Left lung (tissue), 10 donors: ENCODE results near the gene KCNAB2. TPM values are rescaled to one million over a fixed set of nuclear protein-coding genes. Genes with fewer than 3 reads are reported as not detected.

Experiments
- ATAC-seq: fragments of 200-7000 bp; cut with Tn5 transposase; one replicate; pipeline ENCODE4 v1.9.1; 2020; ENCODE audit warnings: moderate library complexity
- DNase-seq, 4 donors: peaks; one replicate each; pipeline ENCODE4 v3.0.0-alpha.2; 2013 to 2020
- H3K27ac ChIP-seq, 2 donors: fragments of 200-600 bp; sonication (generic) in 1 of 2; one replicate each; pipeline versions ENCODE4 v1.5.0 to v1.8.0; 2020 to 2021
- H3K27me3 ChIP-seq, 2 donors: fragments of 200-600 bp; sonication (generic) in 1 of 2; one replicate each; pipeline versions ENCODE4 v1.5.0 to v1.8.0; 2020 to 2021
- H3K36me3 ChIP-seq, 2 donors: fragments of 200-600 bp; sonication (generic) in 1 of 2; one replicate each; pipeline versions ENCODE4 v1.5.0 to v1.8.0; 2020 to 2021
- H3K4me1 ChIP-seq, 2 donors: fragments of 200-600 bp; one replicate each; pipeline ENCODE4 v1.8.0; 2021
- H3K4me3 ChIP-seq, 2 donors: fragments of 200-600 bp; sonication (generic) in 1 of 2; one replicate each; pipeline versions ENCODE4 v1.5.0 to v1.8.0; 2020 to 2021; ENCODE audit warnings: mild to moderate bottlenecking in 1 of 2
- H3K9me3 ChIP-seq, 2 donors: fragments of 200-600 bp; sonication (generic) in 1 of 2; one replicate each; pipeline versions ENCODE4 v1.5.0 to v1.8.0; 2020 to 2021
- intact Hi-C, 2 donors: fragments of 100-400 bp; cut with DNase I; formaldehyde crosslinking; loops; one replicate each; pipeline versions ENCODE4 v1.11.2 to v1.14.2; 2022
- polyA plus RNA-seq, 6 donors: library from polyadenylated mRNA; unstranded; fragments of 120-200 nt; gene quantifications; one replicate each; pipeline ENCODE4 v1.2.1, GENCODE V29; 2013; ENCODE audit not compliant: insufficient read length in 6 of 6
- total RNA-seq, 2 donors: library from RNA; stranded (reverse); fragmentation: NEBNext Ultra II Directional; extraction: Animal tissue kit (Norgen Biotek cat#: 25700); gene quantifications; one replicate each; pipeline ENCODE4 v1.2.1, GENCODE V29; 2021
- TF ChIP-seq, protein P1 (sequence below), 2 donors: fragments of 200-600 bp; sonication (generic) in 1 of 2; IDR thresholded peaks; one replicate each; pipeline versions ENCODE4 v1.5.0 to v1.8.0; 2021; ENCODE audit warnings: antibody characterized with exemption in 2 of 2
- donor health status: DM: no; HTN: yes; CAD: no.
- donor health status: DM: no; HTN: no; CAD: no.

The KCNAB2 gene
- total and polyA plus RNA-seq, 8 donors, result 5.6 to 82.5 (median 6.7) TPM

- peaks cover 0 to 75% of the 10 kb centered on the region in 2 donors for H3K36me3 ChIP-seq
- intact Hi-C loops, result no loop called here
- ATAC-seq, result no peak
Observed at GRCh38 chr1:6043561-6043960, 2.1 kb upstream of the KCNAB2 start.

GRCh38 chr1:6044481-6045109, 1.1 kb upstream of the KCNAB2 start:
- peaks cover 0 to 8% of the 10 kb centered on the region in 2 donors for H3K4me1 ChIP-seq
- no peak for ATAC-seq
- intact Hi-C loops, result no loop called here

More at GRCh38 chr1:6043561-6043960, 2.1 kb upstream of the KCNAB2 start:
- H3K27ac ChIP-seq, result no peak overlapping the region
- TF ChIP-seq, protein P1, sequence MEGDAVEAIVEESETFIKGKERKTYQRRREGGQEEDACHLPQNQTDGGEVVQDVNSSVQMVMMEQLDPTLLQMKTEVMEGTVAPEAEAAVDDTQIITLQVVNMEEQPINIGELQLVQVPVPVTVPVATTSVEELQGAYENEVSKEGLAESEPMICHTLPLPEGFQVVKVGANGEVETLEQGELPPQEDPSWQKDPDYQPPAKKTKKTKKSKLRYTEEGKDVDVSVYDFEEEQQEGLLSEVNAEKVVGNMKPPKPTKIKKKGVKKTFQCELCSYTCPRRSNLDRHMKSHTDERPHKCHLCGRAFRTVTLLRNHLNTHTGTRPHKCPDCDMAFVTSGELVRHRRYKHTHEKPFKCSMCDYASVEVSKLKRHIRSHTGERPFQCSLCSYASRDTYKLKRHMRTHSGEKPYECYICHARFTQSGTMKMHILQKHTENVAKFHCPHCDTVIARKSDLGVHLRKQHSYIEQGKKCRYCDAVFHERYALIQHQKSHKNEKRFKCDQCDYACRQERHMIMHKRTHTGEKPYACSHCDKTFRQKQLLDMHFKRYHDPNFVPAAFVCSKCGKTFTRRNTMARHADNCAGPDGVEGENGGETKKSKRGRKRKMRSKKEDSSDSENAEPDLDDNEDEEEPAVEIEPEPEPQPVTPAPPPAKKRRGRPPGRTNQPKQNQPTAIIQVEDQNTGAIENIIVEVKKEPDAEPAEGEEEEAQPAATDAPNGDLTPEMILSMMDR (IDR thresholded peaks at IDR 0.05), result no peak
- no peaks in the 10 kb centered on the region for H3K9me3 ChIP-seq
- DNase-seq, result peak in 1 of 4 donors; percentile 20
- no peaks in the 10 kb centered on the region for H3K27me3 ChIP-seq
- peaks cover 0 to 19% of the 10 kb centered on the region in 2 donors for H3K4me1 ChIP-seq
- H3K4me3 ChIP-seq, result no peak overlapping the region

DNA sequence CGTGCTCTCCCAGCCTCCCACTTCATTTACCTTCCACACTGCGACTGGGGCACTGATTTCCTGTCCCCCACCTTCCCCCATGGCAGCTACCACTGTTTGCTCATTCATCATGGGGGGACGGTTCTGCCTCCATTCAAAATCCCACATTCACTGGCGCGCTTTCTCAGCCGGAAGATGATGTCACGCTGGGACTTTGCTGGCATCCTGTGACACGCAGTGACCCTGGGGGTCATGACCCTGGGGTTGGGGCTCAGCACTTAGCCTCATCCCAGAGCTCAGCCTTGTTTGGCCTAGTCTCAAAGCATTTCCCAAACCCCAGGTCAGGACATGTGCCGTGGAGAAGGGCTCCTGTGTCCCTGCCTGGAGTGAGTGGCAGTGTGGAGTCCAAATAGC, 582 bp upstream of the KCNAB2 start:
- Histone ChIP-seq H3K36me3 (peaks cover 0 to 79% of the 10 kb centered on the region in 2 donors), H3K4me1 (peaks cover 0 to 3% of the 10 kb centered on the region in 2 donors), H3K27ac (no peak overlapping the region), H3K27me3 (no peaks in the 10 kb centered on the region), H3K4me3 (no peak overlapping the region), H3K9me3 (no peaks in the 10 kb centered on the region)
- DNase-seq, result peak in 1 of 4 donors; percentile 21
- intact Hi-C loops, result no loop called here
- TF ChIP-seq, protein P1 (IDR thresholded peaks at IDR 0.05), result no peak
- no peak for ATAC-seq

More at GRCh38 chr1:6044481-6045109, 1.1 kb upstream of the KCNAB2 start:
- Histone ChIP-seq H3K4me3 (no peak overlapping the region), H3K9me3 (no peaks in the 10 kb centered on the region), H3K27me3 (no peaks in the 10 kb centered on the region), H3K36me3 (peaks cover 0 to 79% of the 10 kb centered on the region in 2 donors), H3K27ac (no peak overlapping the region)
- TF ChIP-seq, protein P1 (IDR thresholded peaks at IDR 0.05), result no peak
- DNase-seq, result peak in 1 of 4 donors; percentile 47

- H3K27ac ChIP-seq, result no peak overlapping the region
- ATAC-seq, result no peak
- no peaks in the 10 kb centered on the region for H3K27me3 ChIP-seq
- no peak overlapping the region for H3K4me3 ChIP-seq
- DNase-seq, result peak in 1 of 4 donors; percentile 49
- no peaks in the 10 kb centered on the region for H3K4me1 ChIP-seq
- intact Hi-C loops, result no loop called here
- H3K36me3 ChIP-seq, result peaks cover 0 to 80% of the 10 kb centered on the region in 2 donors
- H3K9me3 ChIP-seq, result no peaks in the 10 kb centered on the region
- TF ChIP-seq, protein P1 (IDR thresholded peaks at IDR 0.05), result no peak
Observed at GRCh38 chr1:6046279-6046678, 591 bp downstream of the KCNAB2 start.

DNA sequence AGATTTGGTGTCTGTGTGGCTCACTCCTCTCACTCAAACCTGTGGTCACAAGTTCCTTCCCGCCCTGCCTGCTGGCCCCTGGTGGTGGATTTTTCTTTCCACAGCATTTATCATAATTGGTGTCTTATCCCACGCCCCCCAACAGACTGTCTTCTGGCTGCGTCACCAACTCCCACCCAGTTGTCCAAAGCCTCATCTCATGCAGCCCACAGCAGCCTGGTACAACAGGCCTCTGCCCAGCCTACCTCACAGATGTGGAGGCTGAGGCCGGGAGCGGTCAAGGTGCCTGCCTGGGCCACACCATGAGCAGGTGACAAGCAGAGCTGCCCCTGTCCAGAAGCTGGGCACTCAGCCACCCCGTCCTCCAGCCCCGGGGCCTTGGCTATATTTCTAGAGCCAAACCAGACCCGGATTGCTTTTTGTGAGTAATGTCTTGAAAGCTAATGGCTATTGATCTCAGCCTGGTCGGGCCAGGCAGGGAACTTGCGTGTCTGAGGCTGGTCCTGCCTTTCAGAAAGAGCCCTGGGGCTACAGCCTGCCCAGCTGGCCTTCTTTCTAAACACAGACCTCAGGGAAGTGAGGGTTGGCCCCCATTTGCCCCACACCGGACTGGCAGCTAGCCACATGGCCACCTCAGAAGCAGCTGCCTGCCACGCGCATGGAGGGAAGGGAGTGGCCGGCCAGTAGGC, 2.6 kb downstream of the KCNAB2 start:
- Histone ChIP-seq H3K36me3 (peaks cover 0 to 67% of the 10 kb centered on the region in 2 donors), H3K9me3 (no peaks in the 10 kb centered on the region), H3K27me3 (no peaks in the 10 kb centered on the region), H3K27ac (no peak overlapping the region), H3K4me1 (no peaks in the 10 kb centered on the region), H3K4me3 (no peak overlapping the region)
- DNase-seq (peak in 1 of 4 donors; percentile 47), ATAC-seq (no peak)
- TF ChIP-seq, protein P1 (IDR thresholded peaks at IDR 0.05), result no peak
- intact Hi-C loops, result no loop called here
